ENCODE data around the gene ADAMTS4. TPM values are rescaled to one million over a fixed set of nuclear protein-coding genes. Genes with fewer than 3 reads are reported as not detected.

ADAMTS4 gene
- total and polyA plus RNA-seq, 9 of the 15 experiments (the other 6 are each of a cell fraction or from before 2014, with no cell fraction given) = 0.07 to 3.7 (median 0.41) TPM

- FAIRE-seq = peak; percentile 42
- ChIA-PET CTCF (ENCODE audit: low intra/inter-chr PET ratio) (no interaction called here), POLR2A (no interaction called here)
- Histone ChIP-seq H3K4me3 (no peak overlapping the region), H3K4me1 (replicated peaks in 1 of 2; ENCODE audit: control insufficient read depth in 2 of 2, insufficient read depth in 2 of 2, low read length in 2 of 2) (peaks cover 3 to 15% of the 10 kb centered on the region in 2 experiments; a peak in 4 of 5 replicates), H4K20me1 (replicated peaks; ENCODE audit: control insufficient read depth, insufficient read depth, low read length) (no peaks in the 10 kb centered on the region), H3K9ac (ENCODE audit: insufficient read depth in 1 of 2, low read depth in 2 of 2, low read length in 2 of 2) (no peak overlapping the region), H3K27ac (ENCODE audit: extremely low read depth, low read depth, low read length) (no peak overlapping the region), H3K36me3 (ENCODE audit: control insufficient read depth, insufficient read depth, low read length) (no peaks in the 10 kb centered on the region), H3K4me2 (ENCODE audit: insufficient read depth, low read length) (no peak overlapping the region), H3K9me3 (replicated peaks; ENCODE audit: control insufficient read depth, insufficient read depth, low read depth, low read length) (no peaks in the 10 kb centered on the region), H3K27me3 (ENCODE audit: control insufficient read depth in 2 of 2, insufficient read depth in 2 of 2, low read length in 2 of 2) (no peaks in the 10 kb centered on the region), H3K9me1 (ENCODE audit: control insufficient read depth, insufficient read depth, low read length) (no peaks in the 10 kb centered on the region), H3K79me2 (ENCODE audit: control insufficient read depth, insufficient read depth, low read length) (no peaks in the 10 kb centered on the region), H2AFZ (ENCODE audit: low read depth, low read length) (0 out of 2 replicates have a peak overlapping the region, but pooled peaks have one; percentile 41)
- in situ Hi-C loops (cut with MboI) = no loop called here
- 0% methylated on average over 2 of the region's 2 CpGs for WGBS (ENCODE audit: insufficient coverage, low coverage, missing lambda C conversion rate)
- intact Hi-C loops (cut with micrococcal nuclease) = no loop called here
- ATAC-seq = peak; percentile 46; the same call in 2 of the 3 replicates
- peak in 1 of 4 experiments; percentile 11 for DNase-seq (ENCODE audit: extremely low read depth in 1 of 4, low spot score in 3 of 4)
- BruUV-seq (replicated peaks) = no TSS peak
- no peak for TF ChIP-seq ZNF408 (CRISPR knock-in tag; IDR thresholded peaks at IDR 0.05; ENCODE audit: low read depth)
- TF ChIP-seq POLR2A (conservative IDR thresholded peaks at IDR 0.05) = no peak
- no peak for TF ChIP-seq SNAPC5 (CRISPR knock-in tag; IDR thresholded peaks at IDR 0.05)
- TF ChIP-seq SMARCA4 (IDR thresholded peaks at IDR 0.05) = peak; percentile 34; the same call in 1 of the 2 replicates
- TF ChIP-seq UBTF (IDR thresholded peaks at IDR 0.05; ENCODE audit: borderline replicate concordance in 1 of 2, low read depth in 2 of 2, low read length in 2 of 2) = no peak
- TF ChIP-seq JUN (IDR thresholded peaks at IDR 0.05; ENCODE audit: borderline replicate concordance, low read depth, low read length) = peak; percentile 59; the same call in 1 of the 2 replicates
- TF ChIP-seq JUN (CRISPR knock-in tag; IDR thresholded peaks at IDR 0.05; ENCODE audit: borderline replicate concordance) = no peak
- TF ChIP-seq FOSL1 (tag; conservative IDR thresholded peaks at IDR 0.05) = peak; percentile 85
- TF ChIP-seq JUND (IDR thresholded peaks at IDR 0.05; ENCODE audit: borderline replicate concordance, low read depth, low read length) = peak; percentile 67
- peak; percentile 59; the same call in 1 of the 3 replicates for TF ChIP-seq JUND (tag; IDR thresholded peaks at IDR 0.05; ENCODE audit: borderline replicate concordance, low read depth, low read length)
- peak; percentile 44 for TF ChIP-seq NFE2 (IDR thresholded peaks at IDR 0.05; ENCODE audit: low read depth)
- TF ChIP-seq CREB5 (CRISPR knock-in tag; IDR thresholded peaks at IDR 0.05) = no peak
- no peak for TF ChIP-seq ZNF140 (CRISPR knock-in tag; IDR thresholded peaks at IDR 0.05)
- TF ChIP-seq SMARCE1 (IDR thresholded peaks at IDR 0.05) = peak; percentile 55; the same call in 1 of the 2 replicates
- no peak for TF ChIP-seq MYBL2 (IDR thresholded peaks at IDR 0.05; ENCODE audit: low read depth)
- TF ChIP-seq MYBL2 (CRISPR knock-in tag; IDR thresholded peaks at IDR 0.05; ENCODE audit: borderline replicate concordance) = no peak
- no peak for TF ChIP-seq SAFB2 (IDR thresholded peaks at IDR 0.05; ENCODE audit: borderline replicate concordance, low read depth, low read length, severe bottlenecking)
- TF ChIP-seq DNMT1 (IDR thresholded peaks at IDR 0.05) = no peak
- TF ChIP-seq ARID1B (IDR thresholded peaks at IDR 0.05) = peak; percentile 35; the same call in 1 of the 2 replicates
- TF ChIP-seq ATF4 (CRISPR knock-in tag; IDR thresholded peaks at IDR 0.05) = no peak
- TF ChIP-seq ZBTB1 (CRISPR knock-in tag; IDR thresholded peaks at IDR 0.05; ENCODE audit: borderline replicate concordance, low read depth) = no peak
Measured at GRCh38 chr1:161242313-161242712, 43.5 kb upstream of the ADAMTS4 start.
